NAMALWA (cell line): ENCODE results near the gene BAIAP2L1.

Experiments used
- DNase-seq: peaks from one replicate; pipeline ENCODE4 v3.0.0-alpha.2; 2015; ENCODE audit warnings: low spot score

Gene BAIAP2L1

DNA sequence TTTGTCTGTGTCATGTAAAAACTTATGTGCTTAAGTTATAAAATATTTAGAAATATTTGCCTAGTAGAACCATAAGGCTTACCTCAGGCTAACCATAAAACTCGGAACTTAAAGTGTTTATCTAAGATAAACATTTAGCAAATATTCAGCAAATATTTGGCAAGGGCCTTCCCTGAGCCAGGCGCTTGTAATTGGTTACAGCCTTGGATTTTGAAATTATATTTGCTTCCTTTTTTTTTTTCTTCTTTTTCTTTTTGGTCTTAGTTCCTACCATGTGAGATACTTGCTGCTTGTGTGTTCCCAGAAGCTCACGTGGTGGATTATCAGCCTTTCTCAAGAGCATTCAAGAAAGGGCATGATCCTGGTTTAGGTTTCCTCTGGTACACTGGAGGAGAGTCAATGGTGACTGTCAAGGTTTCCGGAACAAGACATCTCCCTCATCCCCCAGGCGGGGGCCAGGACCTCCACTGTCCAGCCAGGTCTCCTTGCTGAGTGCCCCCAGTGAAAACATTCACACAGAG, 124.6 kb downstream of the BAIAP2L1 start:
- DNase-seq, result no peak

DNA sequence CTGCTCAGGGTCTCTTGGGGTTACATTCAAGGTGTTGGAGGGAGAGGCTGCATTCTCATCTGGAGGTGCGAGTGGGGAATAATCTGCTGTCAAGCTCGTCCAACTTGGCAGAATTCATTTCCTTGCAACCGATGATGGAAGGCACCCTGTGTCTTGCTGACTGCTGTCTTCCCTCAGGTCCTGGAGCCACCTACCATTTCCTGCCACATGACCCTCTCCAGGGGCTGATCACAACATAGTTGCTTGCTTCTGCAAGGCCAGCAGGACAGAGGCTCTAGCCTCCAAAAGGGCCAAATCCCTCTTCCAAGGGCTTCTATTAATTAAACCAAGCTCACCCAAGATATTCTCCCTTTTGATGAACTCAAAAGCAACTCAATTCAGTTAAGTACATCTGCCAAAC, 133.6 kb downstream of the BAIAP2L1 start:
- DNase-seq, result no peak

DNA sequence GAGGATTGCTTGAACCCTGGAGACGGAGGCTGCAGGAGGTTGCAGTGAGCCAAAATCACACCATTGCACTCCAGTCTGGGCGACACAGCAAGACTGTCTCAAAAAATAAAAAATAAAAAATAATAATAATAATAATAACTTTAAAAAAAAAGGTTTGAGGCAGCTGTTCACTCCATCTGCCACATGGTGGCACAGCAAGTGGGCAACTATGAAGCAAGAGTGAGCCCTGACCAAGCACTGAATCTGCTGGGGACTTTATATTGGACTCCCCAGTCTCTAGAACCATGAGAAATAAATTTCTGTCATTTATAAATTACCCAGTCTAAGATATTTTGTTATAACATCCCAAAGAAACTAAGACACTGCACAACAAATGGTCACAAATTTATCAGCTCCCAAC, 134.1 kb downstream of the BAIAP2L1 start:
- peak; percentile 62 for DNase-seq

DNA sequence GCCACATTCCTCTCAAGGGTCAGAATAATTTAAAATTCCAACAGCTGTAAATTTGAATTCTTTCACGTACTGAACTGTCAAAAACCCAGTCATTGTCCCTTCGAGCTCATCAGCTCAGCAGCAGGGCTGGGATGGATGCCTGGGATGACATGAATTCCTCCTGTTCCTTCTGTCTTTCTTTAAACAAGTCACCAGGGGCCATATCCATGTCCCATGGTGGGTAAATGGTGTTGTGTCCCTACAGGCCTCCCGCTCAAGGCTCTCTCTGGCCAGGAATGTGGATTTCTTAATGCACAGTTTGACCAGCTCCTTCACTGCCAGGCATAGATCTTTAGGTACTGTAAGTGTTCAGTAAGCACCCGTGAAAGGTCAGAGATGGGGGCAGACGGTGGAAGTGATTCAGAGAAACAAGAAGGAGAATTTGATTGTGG, 135.0 kb downstream of the BAIAP2L1 start:
- DNase-seq, result no peak

DNA sequence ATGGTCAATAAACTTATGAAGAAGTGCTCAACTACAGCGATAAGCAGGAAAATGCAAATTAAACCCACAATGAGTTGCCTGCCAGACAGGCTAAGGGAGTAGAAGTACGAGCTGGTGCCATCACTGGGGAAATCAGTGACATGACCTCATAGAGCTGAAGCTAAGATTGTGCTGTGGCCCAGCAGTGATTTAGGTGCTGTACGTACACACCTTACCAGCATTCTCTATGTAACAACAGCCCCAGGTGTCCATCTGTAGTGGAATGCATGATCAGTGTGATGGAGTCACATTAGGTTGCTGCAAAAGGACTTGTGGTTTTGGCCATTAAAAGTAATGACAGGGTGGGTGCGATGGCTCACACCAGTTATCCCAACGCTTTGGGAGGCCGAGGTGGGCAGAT, 143.2 kb downstream of the BAIAP2L1 start:
- no peak for DNase-seq

DNA sequence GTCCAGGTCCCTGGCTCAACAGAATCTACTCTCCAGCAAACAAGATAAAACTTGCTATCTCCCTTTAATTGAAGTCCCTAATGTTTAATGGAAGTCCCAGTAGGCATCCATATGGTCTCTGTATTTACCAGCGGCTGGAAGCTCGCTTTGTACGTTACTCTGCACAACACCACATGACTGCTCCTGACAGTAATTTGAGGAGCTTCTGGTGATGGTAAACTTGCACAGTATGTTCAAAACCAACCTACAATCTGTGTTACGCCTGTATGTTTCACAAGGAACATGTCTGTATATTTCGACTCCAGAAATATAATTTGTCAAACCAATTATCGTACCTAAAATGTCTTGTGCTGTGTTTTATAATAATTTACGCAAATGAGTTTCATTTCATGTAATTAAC, 144.5 kb downstream of the BAIAP2L1 start:
- DNase-seq, result no peak

DNA sequence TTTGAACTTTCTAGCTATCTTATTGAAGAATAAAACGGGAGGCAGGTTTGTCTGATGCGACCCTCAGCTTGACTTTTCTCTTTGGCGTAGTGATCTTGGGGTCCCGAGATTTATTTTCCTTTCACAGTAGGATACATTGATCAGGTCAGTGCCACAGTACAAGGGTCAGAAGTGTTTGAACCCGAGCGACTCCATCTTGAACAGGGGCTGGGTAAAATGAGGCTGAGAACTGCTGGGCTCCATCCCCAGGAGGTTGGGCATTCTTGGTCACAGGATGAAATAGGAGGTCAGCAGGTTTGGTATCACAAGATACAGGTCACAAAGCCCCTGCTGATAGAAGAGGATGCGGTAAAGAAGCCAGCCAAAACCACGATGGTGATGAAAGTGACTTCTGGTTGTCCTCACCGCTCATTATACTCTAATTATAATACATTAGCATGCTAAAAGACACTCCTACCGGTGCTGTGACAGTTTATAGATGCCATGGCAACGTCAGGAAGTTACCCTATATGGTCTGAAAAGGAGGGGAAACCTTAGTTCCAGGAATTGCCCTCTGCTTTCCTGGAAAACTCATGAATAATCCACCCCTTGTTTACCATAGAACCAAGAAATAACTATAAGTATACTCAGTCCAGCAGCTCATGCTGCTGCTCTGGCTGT, 145.8 kb downstream of the BAIAP2L1 start:
- DNase-seq, result peak; percentile 72

DNA sequence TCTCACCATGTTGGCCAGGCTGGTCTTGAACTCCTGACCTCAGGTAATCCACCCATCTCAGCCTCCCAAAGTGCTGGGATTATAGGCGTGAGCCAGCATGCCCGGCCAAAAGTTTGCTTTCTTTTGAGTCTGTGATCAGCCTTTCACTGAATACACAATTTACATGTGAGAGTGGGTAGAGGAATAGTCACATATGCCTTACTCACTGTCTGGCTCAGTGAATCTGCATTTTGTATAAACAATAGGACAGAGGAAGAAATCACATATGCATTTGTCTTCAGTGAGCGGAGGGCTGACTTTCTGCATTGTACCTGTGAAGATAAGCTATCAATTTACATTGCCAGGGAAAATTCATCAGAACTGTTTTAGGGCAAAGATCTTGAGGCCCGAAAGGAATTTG, 146.4 kb downstream of the BAIAP2L1 start:
- no peak for DNase-seq

DNA sequence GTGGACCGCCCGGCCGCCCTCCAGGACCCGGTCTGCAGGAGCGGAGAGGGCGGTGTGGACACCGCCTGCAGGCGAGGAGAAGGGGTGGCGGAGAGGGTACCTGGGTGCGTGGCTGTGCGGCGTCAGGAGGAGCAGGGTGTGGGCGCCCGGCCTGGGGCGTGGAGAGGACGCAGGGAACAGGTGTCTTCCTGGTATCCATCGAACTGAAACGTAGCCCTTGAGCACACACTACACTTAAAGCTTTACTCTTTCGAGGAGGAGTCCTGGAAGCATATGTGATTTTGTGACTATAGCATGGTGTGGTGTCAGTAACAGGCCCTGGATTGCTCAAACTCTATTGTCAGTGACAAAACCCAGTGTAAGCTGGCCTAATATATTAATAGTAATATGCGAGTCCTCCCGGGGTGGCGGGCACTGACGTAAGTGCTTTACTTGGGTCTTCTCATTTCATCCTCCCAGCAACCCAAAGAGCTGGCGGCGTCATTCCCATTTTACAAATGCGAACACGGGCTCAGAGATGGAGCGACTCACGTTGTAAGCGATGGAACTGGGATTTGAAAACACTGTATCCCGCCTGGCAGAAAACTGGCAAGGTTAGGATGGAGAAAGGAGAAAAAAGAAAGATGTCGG, 148.3 kb downstream of the BAIAP2L1 start:
- no peak for DNase-seq

DNA sequence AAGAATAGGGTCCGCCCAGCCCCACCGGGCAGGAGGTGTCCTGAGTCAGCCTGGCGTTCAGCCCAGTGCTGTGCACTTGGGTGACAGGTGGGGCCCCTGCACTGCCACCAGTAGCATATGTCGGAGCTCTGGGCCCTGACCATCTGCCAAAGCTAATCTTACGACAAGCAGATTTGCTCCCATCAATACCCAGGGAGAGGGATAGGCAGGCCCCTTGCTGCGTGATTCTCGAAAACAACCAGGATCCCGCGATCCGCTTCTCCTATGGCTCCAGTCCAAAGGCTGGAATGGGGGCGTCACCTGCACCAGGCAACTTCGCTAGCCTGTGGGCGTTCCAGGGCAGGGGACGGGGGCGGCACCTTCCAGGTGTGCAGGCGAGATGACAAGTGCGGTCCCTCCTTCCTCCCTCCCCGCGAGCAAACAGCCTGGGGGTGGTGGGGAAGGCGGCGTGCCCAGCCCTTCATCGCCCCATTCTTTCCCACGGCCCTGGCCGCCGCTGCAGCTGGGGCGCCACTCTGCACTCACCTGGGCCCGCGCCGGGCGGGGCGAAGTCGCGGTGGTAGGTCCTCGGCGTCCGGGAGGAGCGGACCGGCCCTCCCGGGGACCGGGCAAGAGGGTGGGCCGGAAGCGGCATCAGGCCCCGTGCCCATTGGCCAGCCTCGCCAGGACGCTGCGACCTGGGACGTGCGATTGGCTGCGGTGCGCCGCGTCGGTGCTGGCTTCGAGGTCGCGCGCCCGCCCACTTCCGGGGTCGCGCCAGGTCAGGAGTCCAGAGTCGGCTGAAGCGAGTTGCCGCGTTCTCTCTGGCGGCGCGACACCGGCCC, 149.1 kb downstream of the BAIAP2L1 start, which contains the start of gene TECPR1:
Gene TECPR1, minus strand, starts transcription at position 632 of the 824 bp plus-strand sequence. CDS start 6,086 bp downstream, outside the sequence.
- DNase-seq, result peak; percentile 95

DNA sequence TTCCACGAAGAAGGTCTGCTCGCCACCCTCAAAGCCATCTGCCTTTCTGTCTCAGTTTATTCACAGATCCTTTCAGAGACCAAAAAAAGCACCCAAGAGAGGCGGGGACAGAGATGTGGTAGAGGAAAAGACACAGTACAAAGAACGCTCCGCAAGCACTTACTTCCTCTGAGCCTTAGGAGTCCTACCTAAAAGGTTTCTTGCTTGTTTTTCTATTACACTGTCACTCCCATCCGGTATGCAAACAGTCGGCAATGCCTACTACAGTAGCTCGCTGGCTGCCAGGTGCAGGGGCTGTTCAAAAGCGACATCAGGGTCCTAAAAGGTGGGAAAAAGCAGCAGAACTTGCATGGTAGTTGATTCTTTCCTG, 149.7 kb downstream of the BAIAP2L1 start:
- DNase-seq, result peak; percentile 86

DNA sequence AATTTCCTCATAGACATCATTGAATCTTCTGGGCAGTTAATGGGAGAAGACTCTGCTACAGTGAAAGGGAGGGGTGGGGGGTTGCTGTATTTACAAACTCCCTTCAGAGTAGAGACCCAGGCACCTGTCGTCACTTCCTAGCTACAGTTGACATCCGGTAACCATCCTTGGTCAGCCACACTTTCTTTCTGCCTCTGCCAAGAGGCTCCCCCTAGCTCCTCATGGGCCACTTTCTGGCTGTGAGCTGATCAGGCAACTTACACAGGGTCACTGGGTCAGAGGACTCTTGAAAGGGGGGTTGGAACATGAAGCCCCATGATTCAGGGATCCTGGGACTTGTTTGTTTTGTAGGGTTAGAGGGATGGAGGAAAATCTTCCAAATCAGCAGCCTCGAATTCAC, 150.1 kb downstream of the BAIAP2L1 start:
- peak; percentile 81 for DNase-seq

DNA sequence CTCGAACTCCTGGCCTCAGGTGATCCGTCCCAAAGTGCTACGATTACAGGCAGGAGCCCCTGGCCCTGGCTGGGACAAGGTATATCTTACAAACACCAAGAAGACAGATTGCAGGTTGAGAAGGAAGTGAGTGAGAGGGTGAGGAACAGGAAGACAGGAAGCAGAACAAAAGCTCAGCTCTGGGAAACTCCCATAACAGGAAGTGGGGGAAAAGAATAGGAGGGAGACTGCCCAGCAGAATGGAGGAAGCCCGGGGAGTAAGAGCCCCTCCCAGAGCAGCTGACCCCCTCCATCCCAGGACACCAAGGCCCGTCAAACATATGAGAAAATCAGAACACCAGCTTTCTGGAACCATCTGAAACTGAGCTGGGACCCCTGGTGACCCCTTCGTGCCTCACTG, 151.8 kb downstream of the BAIAP2L1 start:
- no peak for DNase-seq

DNA sequence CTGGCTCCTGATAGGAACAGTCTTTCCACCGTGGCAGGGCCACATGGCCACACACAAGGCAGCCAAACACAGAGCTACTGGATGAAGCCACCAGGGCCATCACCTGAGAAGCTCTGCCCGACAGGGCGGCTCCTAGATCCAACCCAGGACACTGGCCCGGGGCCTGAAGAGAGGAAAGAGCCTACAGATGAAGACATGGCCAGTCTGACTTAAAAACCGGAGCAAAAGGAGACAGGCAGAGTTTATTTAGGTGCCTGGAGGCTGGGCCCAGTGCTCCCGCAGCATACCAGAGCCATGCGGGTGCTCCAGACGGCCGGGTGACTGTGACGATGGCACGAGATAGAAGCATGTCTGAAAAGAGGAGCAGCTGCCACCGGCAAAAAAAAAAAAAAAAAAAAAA, 152.7 kb downstream of the BAIAP2L1 start:
- DNase-seq, result no peak

DNA sequence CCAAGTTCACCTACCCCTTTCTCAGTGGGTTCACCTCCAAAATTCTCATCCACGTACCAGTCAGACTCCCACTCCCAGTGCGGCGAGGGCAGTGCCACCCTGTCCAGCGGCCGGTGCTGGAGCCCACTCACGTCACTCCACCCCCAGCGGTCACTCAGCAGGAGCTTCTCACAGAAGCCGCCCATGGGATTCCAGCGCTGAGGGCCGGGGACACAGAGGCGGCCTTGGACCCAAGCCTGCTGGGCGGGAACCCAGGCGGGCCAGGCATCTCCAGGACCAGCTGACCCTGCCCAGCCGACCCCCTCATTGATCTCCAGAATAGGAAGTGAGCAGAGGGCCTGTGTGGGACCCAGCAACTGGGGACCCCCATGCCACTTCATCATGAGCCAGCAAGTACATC, 156.0 kb downstream of the BAIAP2L1 start:
- no peak for DNase-seq

DNA sequence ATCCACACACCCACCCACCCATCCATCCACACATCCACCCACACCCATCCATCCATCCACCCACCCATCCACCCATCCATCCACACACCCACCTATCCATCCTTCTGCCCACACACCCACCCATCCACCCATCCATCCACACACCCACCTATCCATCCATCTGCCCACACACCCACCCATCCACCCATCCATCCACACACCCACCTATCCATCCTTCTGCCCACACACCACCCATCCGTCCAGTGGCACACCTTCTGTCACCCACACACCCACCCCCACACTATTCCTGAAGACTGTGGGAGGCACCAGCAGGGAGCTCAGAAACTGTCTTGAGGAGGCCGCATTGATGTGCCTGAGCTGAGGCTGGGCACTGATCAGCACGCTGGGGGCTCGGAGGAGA, 158.0 kb downstream of the BAIAP2L1 start:
- DNase-seq, result no peak

DNA sequence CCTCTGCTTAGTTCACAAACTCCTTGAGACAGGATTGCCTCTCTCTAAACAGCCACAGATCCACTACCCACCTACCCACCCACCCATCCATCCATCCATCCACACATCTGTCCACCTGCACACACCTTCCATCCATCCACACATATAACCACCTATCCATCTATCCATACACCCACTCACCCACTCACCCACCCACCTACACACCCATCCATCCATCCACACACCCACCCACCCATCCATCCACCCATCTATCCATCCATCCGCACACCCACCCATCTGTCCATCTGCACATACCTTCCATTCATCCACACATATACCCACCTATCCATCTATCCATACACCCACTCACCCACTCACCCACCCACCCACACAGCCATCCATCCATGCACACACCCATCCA, 158.5 kb downstream of the BAIAP2L1 start:
- DNase-seq, result no peak

DNA sequence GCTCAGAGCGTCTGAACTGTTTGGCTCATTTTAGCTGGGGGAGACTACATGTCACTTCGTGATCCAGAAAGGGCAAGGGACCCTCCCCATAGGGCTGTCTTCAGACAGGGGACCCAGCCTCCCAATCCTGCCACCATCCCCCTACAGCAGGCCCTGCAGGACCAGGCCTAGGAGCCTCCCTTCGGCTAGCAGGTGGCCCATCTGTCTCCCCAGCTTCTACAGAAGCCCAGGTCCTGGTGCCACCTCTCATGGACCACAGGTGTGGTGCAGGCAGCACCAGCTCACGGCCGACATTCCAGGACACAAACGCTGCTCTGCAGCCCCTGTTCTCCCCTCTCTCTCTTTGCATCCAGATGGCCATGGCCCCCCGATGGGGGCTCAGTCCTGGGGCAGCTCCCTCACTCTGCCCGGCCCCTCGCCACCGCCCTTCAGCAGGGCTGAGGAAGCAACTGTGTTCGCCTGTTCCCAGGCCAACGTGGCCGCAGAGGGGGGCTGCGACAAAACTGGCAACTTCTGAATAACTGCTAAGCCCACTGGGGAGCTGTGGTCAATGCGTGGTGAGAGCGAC, 159.1 kb downstream of the BAIAP2L1 start:
- no peak for DNase-seq
